GM18873 (cell line): Measurements from ENCODE around the gene POU3F3.

Experiments used
- ATAC-seq: cut with Tn5 transposase; IDR thresholded peaks from one replicate; pipeline ENCODE4 v1.9.1; 2021; ENCODE audit warnings: mild to moderate bottlenecking, moderate library complexity, moderate number of reproducible peaks; ENCODE audit not compliant: unreplicated experiment, low FRiP score

POU3F3 gene

DNA sequence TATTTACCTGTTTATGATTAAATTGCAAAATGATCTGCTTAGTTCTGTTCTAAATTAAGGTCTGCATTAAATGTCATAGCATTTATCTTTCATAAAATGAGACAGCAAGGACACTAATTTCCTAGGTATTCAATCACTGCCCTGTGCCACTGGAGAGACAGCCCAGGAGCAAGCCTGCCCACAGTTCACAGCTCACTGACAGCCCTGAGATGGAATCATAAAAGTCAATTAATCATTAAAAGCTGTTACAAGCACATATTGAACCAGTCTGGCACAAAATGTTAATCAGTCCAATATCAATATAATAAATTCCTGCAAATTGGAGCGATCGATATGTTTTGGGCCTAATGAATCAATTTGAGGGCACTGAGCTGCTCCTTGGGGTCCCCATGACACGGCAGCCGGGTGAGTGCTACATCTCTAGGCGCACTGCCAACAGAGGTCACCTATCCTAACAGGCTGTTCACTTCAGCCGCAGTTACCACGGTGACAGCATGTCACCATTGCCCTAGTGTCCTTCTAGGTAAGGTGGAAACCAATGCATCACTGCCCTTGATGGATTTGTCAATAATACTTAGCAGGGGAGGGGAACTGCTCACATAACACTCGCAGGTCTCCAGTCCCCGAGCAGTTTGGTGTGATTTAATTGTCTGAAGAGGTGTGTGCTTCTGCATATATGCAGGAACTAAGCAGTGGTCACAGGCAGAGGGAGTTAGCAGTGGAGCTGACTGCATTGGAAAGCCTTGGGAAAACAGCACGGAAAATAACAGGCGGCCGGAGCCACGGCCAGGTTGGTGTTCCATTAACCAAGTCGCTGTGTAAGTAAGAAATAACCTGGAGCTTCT, 47.3 kb downstream of the POU3F3 start:
- ATAC-seq: no peak

DNA sequence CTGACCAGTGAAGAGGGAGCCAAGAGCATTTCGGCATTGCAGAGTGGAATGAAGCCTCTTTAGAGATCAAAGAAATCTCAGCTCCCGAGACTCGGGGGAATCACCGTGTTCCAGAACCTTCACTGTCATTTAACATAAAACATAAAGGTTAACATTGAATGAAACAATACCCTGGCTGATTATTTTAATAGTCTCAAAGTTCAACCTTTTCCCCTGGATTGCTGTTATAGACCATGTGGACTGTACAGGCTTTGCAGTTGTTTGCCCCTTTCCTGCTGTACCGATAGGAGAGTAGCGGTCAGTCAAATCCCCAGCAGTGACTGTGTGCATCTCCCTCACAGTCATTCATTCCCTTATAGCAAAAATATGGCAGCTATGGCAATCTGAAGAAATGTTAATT, 48.4 kb downstream of the POU3F3 start:
- no peak for ATAC-seq
